GM18508 (cell line): Measurements from ENCODE around the gene RFX3.

Experiments
- ATAC-seq: cut with Tn5 transposase; IDR thresholded peaks from one replicate; pipeline ENCODE4 v1.9.1; 2021; ENCODE audit warnings: moderate number of reproducible peaks; ENCODE audit not compliant: insufficient read depth, unreplicated experiment

RFX3 gene

GRCh38 chr9:3515405-3515804 is 10.4 kb downstream of the RFX3 start:
- ATAC-seq, result no peak

GRCh38 chr9:3514786-3515185 is 11.0 kb downstream of the RFX3 start:
- ATAC-seq, result no peak

GRCh38 chr9:3513265-3513818 is 12.5 kb downstream of the RFX3 start:
- ATAC-seq, result no peak

GRCh38 chr9:3511551-3511950 is 14.2 kb downstream of the RFX3 start:
- ATAC-seq, result no peak

- ATAC-seq, result no peak
Observed at GRCh38 chr9:3510796-3511195, 15.0 kb downstream of the RFX3 start.

- no peak for ATAC-seq
Observed at GRCh38 chr9:3509926-3510325, 15.9 kb downstream of the RFX3 start.

- no peak for ATAC-seq
Observed at GRCh38 chr9:3508521-3509291, 17.1 kb downstream of the RFX3 start.

- ATAC-seq, result no peak
Observed at GRCh38 chr9:3508078-3508431, 17.7 kb downstream of the RFX3 start.

- peak; percentile 57 for ATAC-seq
Observed at GRCh38 chr9:3507395-3508077, 18.3 kb downstream of the RFX3 start.

- ATAC-seq, result no peak
Observed at GRCh38 chr9:3506164-3506563, 19.6 kb downstream of the RFX3 start.

- ATAC-seq, result no peak
Observed at GRCh38 chr9:3502560-3503398, 23.0 kb downstream of the RFX3 start.

GRCh38 chr9:3500044-3500443 is 25.8 kb downstream of the RFX3 start:
- ATAC-seq, result no peak

GRCh38 chr9:3498691-3499090 is 27.1 kb downstream of the RFX3 start:
- no peak for ATAC-seq

- no peak for ATAC-seq
Observed at GRCh38 chr9:3497857-3498256, 27.9 kb downstream of the RFX3 start.

- no peak for ATAC-seq
Observed at GRCh38 chr9:3497401-3497800, 28.4 kb downstream of the RFX3 start.

GRCh38 chr9:3495855-3496254 is 29.9 kb downstream of the RFX3 start:
- ATAC-seq, result no peak

GRCh38 chr9:3492214-3492613 is 33.6 kb downstream of the RFX3 start:
- ATAC-seq, result no peak

- ATAC-seq, result no peak
Observed at GRCh38 chr9:3491450-3491849, 34.4 kb downstream of the RFX3 start.

- ATAC-seq, result no peak
Observed at GRCh38 chr9:3490957-3491356, 34.8 kb downstream of the RFX3 start.

- ATAC-seq, result no peak
Observed at GRCh38 chr9:3482578-3482977, 43.2 kb downstream of the RFX3 start.

- no peak for ATAC-seq
Observed at GRCh38 chr9:3480353-3480655, 45.5 kb downstream of the RFX3 start.
